Measurements from ENCODE around the gene LATS1.

DNA sequence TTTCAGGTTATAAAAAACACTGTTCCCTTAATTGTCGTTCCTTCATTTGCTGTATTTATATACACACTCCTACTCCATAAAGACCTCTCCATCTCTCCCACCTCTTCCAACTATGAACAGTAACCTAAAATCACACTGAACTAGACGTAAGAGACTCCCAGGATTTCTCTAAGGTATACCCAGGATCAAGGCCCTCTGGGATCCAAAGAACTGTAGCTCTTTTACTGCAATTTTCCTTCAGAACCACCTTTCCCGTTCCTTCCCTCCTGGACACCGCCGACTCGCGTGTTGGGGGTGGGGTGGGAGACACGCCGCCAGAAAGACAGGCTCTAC, 680 bp downstream of the LATS1 start:
- TF ChIP-seq EZH2 (IDR thresholded peaks at IDR 0.05) (no peak), FOXP2 (optimal IDR thresholded peaks at IDR 0.05; ENCODE audit: control extremely low read depth, extremely low read length, insufficient read depth) (no peak), POLR2AphosphoS5 (IDR thresholded peaks at IDR 0.05; ENCODE audit: borderline replicate concordance, low read depth, low read length) (no peak)

Data from SK-N-MC (cell line).